ENCODE measurements around the gene BPNT1. TPM values are rescaled to one million over a fixed set of nuclear protein-coding genes. Genes with fewer than 3 reads are reported as not detected.

Gene BPNT1
- total RNA-seq (2012; rRNA removed): 19.4 and 33.7 TPM in 2 replicates

GRCh38 chr1:220089650-220090556 is at the start of gene BPNT1:
BPNT1 (minus strand) TSS chr1:220089788; CDS start chr1:220079846, 9,942 bp downstream.
- Histone ChIP-seq H3K27me3 (ENCODE audit: control insufficient read depth, insufficient read depth, low read length) (no peaks in the 10 kb centered on the region), H3K4me1 (ENCODE audit: control insufficient read depth, insufficient read depth, low read length) (peaks cover 7% of the 10 kb centered on the region), H3K9me3 (replicated peaks; ENCODE audit: low read length) (no peaks in the 10 kb centered on the region), H3K36me3 (ENCODE audit: insufficient read depth, low read length) (no peaks in the 10 kb centered on the region), H3K4me3 (ENCODE audit: low read length) (peak within 1 kb of the TSS; percentile 83), H3K4me2 (ENCODE audit: low read length) (peak within 1 kb of the TSS; percentile 92), H3K9ac (ENCODE audit: low read depth, low read length) (peak within 1 kb of the TSS; percentile 81)

GRCh38 chr1:220137019-220137786 is 47.6 kb upstream of the BPNT1 start:
- Histone ChIP-seq H3K9me3 (replicated peaks; ENCODE audit: low read length) (no peaks in the 10 kb centered on the region), H3K4me2 (ENCODE audit: low read length) (no peak overlapping the region), H3K27me3 (ENCODE audit: control insufficient read depth, insufficient read depth, low read length) (no peaks in the 10 kb centered on the region), H3K9ac (ENCODE audit: low read depth, low read length) (no peak overlapping the region), H3K36me3 (ENCODE audit: insufficient read depth, low read length) (peaks cover 60% of the 10 kb centered on the region), H3K4me1 (ENCODE audit: control insufficient read depth, insufficient read depth, low read length) (no peaks in the 10 kb centered on the region), H3K4me3 (ENCODE audit: low read length) (no peak overlapping the region)

GRCh38 chr1:220135755-220136154 is 46.2 kb upstream of the BPNT1 start:
- Histone ChIP-seq H3K36me3 (ENCODE audit: insufficient read depth, low read length) (peaks cover 51% of the 10 kb centered on the region), H3K27me3 (ENCODE audit: control insufficient read depth, insufficient read depth, low read length) (no peaks in the 10 kb centered on the region), H3K4me1 (ENCODE audit: control insufficient read depth, insufficient read depth, low read length) (no peaks in the 10 kb centered on the region), H3K4me3 (ENCODE audit: low read length) (no peak overlapping the region), H3K9ac (ENCODE audit: low read depth, low read length) (no peak overlapping the region), H3K4me2 (ENCODE audit: low read length) (no peak overlapping the region), H3K9me3 (replicated peaks; ENCODE audit: low read length) (no peaks in the 10 kb centered on the region)

- Histone ChIP-seq H3K4me2 (ENCODE audit: low read length) (no peak overlapping the region), H3K9ac (ENCODE audit: low read depth, low read length) (no peak overlapping the region), H3K4me1 (ENCODE audit: control insufficient read depth, insufficient read depth, low read length) (no peaks in the 10 kb centered on the region), H3K9me3 (replicated peaks; ENCODE audit: low read length) (no peaks in the 10 kb centered on the region), H3K27me3 (ENCODE audit: control insufficient read depth, insufficient read depth, low read length) (no peaks in the 10 kb centered on the region), H3K36me3 (ENCODE audit: insufficient read depth, low read length) (peaks cover 39% of the 10 kb centered on the region), H3K4me3 (ENCODE audit: low read length) (no peak overlapping the region)
Observed at GRCh38 chr1:220129479-220130210, 40.1 kb upstream of the BPNT1 start.

- no peaks in the 10 kb centered on the region for H3K9me3 ChIP-seq (replicated peaks; ENCODE audit: low read length)
- H3K4me3 ChIP-seq (ENCODE audit: low read length): no peak overlapping the region
- no peak overlapping the region for H3K9ac ChIP-seq (ENCODE audit: low read depth, low read length)
- H3K36me3 ChIP-seq (ENCODE audit: insufficient read depth, low read length): peaks cover 26% of the 10 kb centered on the region
- no peak overlapping the region for H3K4me2 ChIP-seq (ENCODE audit: low read length)
- H3K27me3 ChIP-seq (ENCODE audit: control insufficient read depth, insufficient read depth, low read length): no peaks in the 10 kb centered on the region
- no peaks in the 10 kb centered on the region for H3K4me1 ChIP-seq (ENCODE audit: control insufficient read depth, insufficient read depth, low read length)
Observed at GRCh38 chr1:220127076-220127475, 37.5 kb upstream of the BPNT1 start.

- Histone ChIP-seq H3K4me3 (ENCODE audit: low read length) (no peak overlapping the region), H3K4me2 (ENCODE audit: low read length) (no peak overlapping the region), H3K36me3 (ENCODE audit: insufficient read depth, low read length) (peaks cover 21% of the 10 kb centered on the region), H3K4me1 (ENCODE audit: control insufficient read depth, insufficient read depth, low read length) (no peaks in the 10 kb centered on the region), H3K9me3 (replicated peaks; ENCODE audit: low read length) (no peaks in the 10 kb centered on the region), H3K27me3 (ENCODE audit: control insufficient read depth, insufficient read depth, low read length) (no peaks in the 10 kb centered on the region), H3K9ac (ENCODE audit: low read depth, low read length) (no peak overlapping the region)
Observed at GRCh38 chr1:220124542-220124941, 35.0 kb upstream of the BPNT1 start.

- no peaks in the 10 kb centered on the region for H3K4me1 ChIP-seq (ENCODE audit: control insufficient read depth, insufficient read depth, low read length)
- H3K27me3 ChIP-seq (ENCODE audit: control insufficient read depth, insufficient read depth, low read length): no peaks in the 10 kb centered on the region
- H3K9me3 ChIP-seq (replicated peaks; ENCODE audit: low read length): no peaks in the 10 kb centered on the region
- H3K4me3 ChIP-seq (ENCODE audit: low read length): no peak overlapping the region
- no peak overlapping the region for H3K9ac ChIP-seq (ENCODE audit: low read depth, low read length)
- no peak overlapping the region for H3K4me2 ChIP-seq (ENCODE audit: low read length)
- H3K36me3 ChIP-seq (ENCODE audit: insufficient read depth, low read length): peaks cover 16% of the 10 kb centered on the region
Observed at GRCh38 chr1:220123889-220124288, 34.3 kb upstream of the BPNT1 start.

- H3K4me1 ChIP-seq (ENCODE audit: control insufficient read depth, insufficient read depth, low read length): no peaks in the 10 kb centered on the region
- H3K4me3 ChIP-seq (ENCODE audit: low read length): no peak overlapping the region
- no peak overlapping the region for H3K4me2 ChIP-seq (ENCODE audit: low read length)
- peaks cover 16% of the 10 kb centered on the region for H3K36me3 ChIP-seq (ENCODE audit: insufficient read depth, low read length)
- H3K9me3 ChIP-seq (replicated peaks; ENCODE audit: low read length): no peaks in the 10 kb centered on the region
- no peaks in the 10 kb centered on the region for H3K27me3 ChIP-seq (ENCODE audit: control insufficient read depth, insufficient read depth, low read length)
- H3K9ac ChIP-seq (ENCODE audit: low read depth, low read length): no peak overlapping the region
Observed at GRCh38 chr1:220123066-220123465, 33.5 kb upstream of the BPNT1 start.

GRCh38 chr1:220121791-220122530 is 32.4 kb upstream of the BPNT1 start:
- no peak overlapping the region for H3K9ac ChIP-seq (ENCODE audit: low read depth, low read length)

GRCh38 chr1:220119043-220119512 is 29.5 kb upstream of the BPNT1 start:
- no peak overlapping the region for H3K9ac ChIP-seq (ENCODE audit: low read depth, low read length)
- peaks cover 11% of the 10 kb centered on the region for H3K36me3 ChIP-seq (ENCODE audit: insufficient read depth, low read length)
- H3K9me3 ChIP-seq (replicated peaks; ENCODE audit: low read length): no peaks in the 10 kb centered on the region
- no peaks in the 10 kb centered on the region for H3K27me3 ChIP-seq (ENCODE audit: control insufficient read depth, insufficient read depth, low read length)
- H3K4me3 ChIP-seq (ENCODE audit: low read length): no peak overlapping the region
- no peak overlapping the region for H3K4me2 ChIP-seq (ENCODE audit: low read length)
- no peaks in the 10 kb centered on the region for H3K4me1 ChIP-seq (ENCODE audit: control insufficient read depth, insufficient read depth, low read length)

More at GRCh38 chr1:220121791-220122530, 32.4 kb upstream of the BPNT1 start:
- Histone ChIP-seq H3K9me3 (replicated peaks; ENCODE audit: low read length) (no peaks in the 10 kb centered on the region), H3K36me3 (ENCODE audit: insufficient read depth, low read length) (peaks cover 14% of the 10 kb centered on the region), H3K4me1 (ENCODE audit: control insufficient read depth, insufficient read depth, low read length) (no peaks in the 10 kb centered on the region), H3K27me3 (ENCODE audit: control insufficient read depth, insufficient read depth, low read length) (no peaks in the 10 kb centered on the region), H3K4me2 (ENCODE audit: low read length) (no peak overlapping the region), H3K4me3 (ENCODE audit: low read length) (no peak overlapping the region)

Data from skeletal muscle satellite cell (primary cell).